NCI-H526 treated with DMSO at 0.1 percent for 48 hours (cell line): ENCODE data around the gene CNDP1.
"Not testable (repeated sequence)": the region's sequence is repeated elsewhere in the genome, so short reads cannot be mapped to it uniquely, and the experiment has no call there.

Experiments
- DNase-seq: peaks from one replicate; lab custom pipeline; 2025; lab: John Stamatoyannopoulos, UW

Gene CNDP1

GRCh38 chr18:74521068-74521725, 13.1 kb upstream of the CNDP1 start:
- no peak for DNase-seq

GRCh38 chr18:74522635-74523548, 11.4 kb upstream of the CNDP1 start:
- DNase-seq, result no peak

- DNase-seq, result no peak
These were observed 10.2 kb upstream of the CNDP1 start for GRCh38 chr18:74524097-74524496.

GRCh38 chr18:74524915-74525314, 9.4 kb upstream of the CNDP1 start:
- DNase-seq, result not testable (repeated sequence)

- no peak for DNase-seq
These were observed 8.6 kb upstream of the CNDP1 start for GRCh38 chr18:74525741-74526140.

GRCh38 chr18:74526488-74526887, 7.8 kb upstream of the CNDP1 start:
- DNase-seq, result no peak

- peak; percentile 25 for DNase-seq
These were observed 5.8 kb upstream of the CNDP1 start for GRCh38 chr18:74528478-74528877.

GRCh38 chr18:74528913-74529312, 5.4 kb upstream of the CNDP1 start:
- no peak for DNase-seq

GRCh38 chr18:74529378-74529777, 4.9 kb upstream of the CNDP1 start:
- no peak for DNase-seq

GRCh38 chr18:74529811-74530583, 4.3 kb upstream of the CNDP1 start:
- no peak for DNase-seq

- no peak for DNase-seq
These were observed 3.8 kb upstream of the CNDP1 start for GRCh38 chr18:74530584-74530862.

- no peak for DNase-seq
These were observed 3.3 kb upstream of the CNDP1 start for GRCh38 chr18:74531043-74531442.

GRCh38 chr18:74532511-74533025, 1.7 kb upstream of the CNDP1 start:
- no peak for DNase-seq

- DNase-seq, result no peak
These were observed 634 bp upstream of the CNDP1 start for GRCh38 chr18:74533666-74534065.

- peak; percentile 94 for DNase-seq
These were observed 815 bp downstream of the CNDP1 start for GRCh38 chr18:74534981-74535649.

GRCh38 chr18:74539289-74539688, 5.0 kb downstream of the CNDP1 start:
- DNase-seq, result no peak

GRCh38 chr18:74540652-74541421, 6.5 kb downstream of the CNDP1 start:
- no peak for DNase-seq

- DNase-seq, result no peak
These were observed 7.6 kb downstream of the CNDP1 start for GRCh38 chr18:74541703-74542555.

GRCh38 chr18:74544898-74545297, 10.6 kb downstream of the CNDP1 start:
- DNase-seq, result no peak

- no peak for DNase-seq
These were observed 11.7 kb downstream of the CNDP1 start for GRCh38 chr18:74546007-74546406.
